Activated CD8-positive, alpha-beta memory T cell treated with anti-CD3 and anti-CD28 coated beads, Interleukin-2, amount 50 U/mL, for 1 hour (primary cell): ENCODE measurements around the gene CD99L2.
A peak's percentile ranks its signal among the peaks of the same experiment; 100 is the strongest.

Experiments
- DNase-seq: peaks from one replicate; pipeline ENCODE4 v3.0.0-alpha.2; 2020; ENCODE audit errors: extremely low read depth

CD99L2 gene

DNA sequence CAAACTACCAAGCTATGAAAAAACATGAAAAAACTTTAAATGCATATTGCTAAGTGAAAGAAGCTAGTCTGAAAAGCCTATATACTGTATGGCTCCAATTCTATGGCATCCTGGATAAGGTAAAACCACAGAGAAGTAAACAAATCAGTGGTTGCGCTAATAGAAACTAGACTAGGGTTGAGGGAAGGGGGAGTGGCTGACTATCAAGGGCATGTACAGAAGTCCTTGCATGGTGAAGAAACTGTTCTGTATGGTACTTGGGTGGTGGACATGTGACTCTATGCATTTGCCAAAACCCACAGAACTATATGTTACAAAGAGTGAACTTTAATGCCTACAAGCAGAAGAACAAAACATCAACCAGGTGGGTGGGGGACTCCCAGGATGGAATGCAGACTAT is 108.4 kb downstream of the CD99L2 start:
- DNase-seq, result no peak

DNA sequence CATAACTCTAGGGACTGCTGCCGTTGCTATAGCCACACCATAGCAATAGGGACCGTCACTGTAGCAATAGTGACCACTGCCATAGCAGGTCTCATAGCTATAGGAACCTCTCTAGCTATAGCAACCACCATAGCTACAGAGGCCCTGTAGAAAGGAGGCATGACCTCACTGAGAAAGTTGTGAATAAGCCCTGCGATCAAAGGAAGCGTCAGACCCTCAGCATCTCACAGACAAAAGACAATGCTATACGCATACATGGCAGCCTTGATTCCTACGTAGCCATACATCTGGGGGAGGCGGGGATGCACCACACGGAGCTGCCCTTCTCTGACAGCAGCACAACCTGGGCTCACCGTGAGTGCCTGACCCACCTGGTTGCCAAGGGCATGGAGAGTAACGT is 116.8 kb downstream of the CD99L2 start:
- no peak for DNase-seq

DNA sequence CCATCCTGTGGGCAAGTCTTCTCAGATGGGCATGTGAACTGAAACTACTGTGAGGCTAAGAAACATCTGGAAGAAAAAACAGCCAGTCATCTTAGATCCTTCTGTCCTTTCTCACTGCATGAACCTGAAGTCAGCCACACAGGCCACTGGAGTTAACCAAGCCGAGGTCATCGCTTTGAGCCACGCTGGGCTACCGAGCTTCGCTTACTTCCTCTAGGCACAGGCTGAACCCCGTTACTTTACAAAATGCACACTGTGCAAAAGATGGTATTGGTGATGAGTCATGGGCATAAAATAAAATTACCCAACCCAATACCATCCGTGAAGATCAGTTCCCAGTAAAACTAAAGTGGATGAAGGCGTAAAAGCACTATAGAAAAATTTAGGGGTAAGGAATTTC is 119.1 kb downstream of the CD99L2 start:
- no peak for DNase-seq

DNA sequence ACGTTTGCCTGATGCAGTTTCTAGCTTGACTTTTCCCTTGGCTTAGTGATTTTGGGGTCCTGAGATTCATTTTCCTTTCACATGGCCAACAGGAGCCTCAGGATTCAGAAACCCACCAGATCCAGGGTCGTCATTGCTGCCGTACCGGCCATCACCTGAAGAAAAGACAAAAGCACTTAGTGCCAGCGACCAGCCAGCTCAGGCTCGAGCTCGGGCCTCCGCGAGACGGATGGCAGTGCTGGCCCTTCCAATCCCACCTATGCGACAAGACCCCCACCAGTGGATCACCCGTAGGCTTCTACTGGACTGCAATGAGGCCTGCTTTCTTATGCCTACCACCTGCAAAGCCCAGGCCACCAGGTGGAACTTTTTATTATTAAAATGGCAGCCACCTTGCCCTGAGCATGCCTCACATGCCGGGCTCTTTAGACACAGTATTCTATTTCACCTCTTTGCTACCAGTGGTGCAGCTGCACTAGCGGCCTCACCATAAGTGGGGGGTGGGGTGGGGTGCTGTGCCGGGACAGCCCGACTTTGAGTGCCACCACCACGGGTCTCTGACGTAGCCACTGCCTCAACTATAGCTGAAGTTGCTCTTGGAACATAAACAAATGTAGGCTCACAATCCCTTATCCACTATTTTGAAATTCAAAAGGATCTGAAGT is 121.0 kb downstream of the CD99L2 start:
- no peak for DNase-seq

DNA sequence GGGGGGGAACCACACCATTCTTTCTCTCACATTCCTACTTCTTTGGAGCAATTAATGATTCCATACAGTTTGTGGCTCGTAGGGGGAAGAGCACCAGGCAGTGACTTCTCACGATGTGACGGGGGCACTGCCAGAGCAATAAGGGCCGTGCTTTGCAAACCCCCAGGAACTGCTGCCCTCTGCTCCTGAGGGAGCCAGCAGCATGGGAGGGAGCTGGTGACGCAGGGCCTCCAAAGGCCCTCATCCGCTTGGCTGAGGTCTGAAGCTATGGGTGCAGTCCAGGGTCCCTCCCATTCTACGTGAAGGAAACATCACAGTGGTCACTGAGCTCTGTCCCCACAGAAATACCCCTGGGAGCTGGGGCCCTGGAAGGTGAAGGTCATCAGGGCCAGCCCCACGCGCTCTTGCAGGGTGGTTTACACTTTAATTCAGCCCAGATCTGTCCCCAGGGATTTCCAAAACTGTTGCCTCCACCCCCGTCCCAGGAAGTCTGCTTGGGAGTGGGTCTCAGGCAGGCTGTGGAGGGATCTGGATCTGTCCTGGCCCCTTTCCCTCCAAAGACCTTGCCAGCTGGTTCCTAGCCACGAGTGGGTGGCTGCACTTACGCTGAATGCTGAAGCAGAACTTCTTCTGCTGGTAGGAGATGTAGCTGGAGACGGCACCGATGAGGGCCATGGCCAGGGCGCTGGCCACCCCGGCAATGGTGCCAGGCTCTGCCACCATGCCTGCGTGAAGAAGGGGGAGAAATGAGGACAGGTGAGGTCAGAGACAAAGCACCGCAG is 122.7 kb downstream of the CD99L2 start:
- DNase-seq, result no peak

DNA sequence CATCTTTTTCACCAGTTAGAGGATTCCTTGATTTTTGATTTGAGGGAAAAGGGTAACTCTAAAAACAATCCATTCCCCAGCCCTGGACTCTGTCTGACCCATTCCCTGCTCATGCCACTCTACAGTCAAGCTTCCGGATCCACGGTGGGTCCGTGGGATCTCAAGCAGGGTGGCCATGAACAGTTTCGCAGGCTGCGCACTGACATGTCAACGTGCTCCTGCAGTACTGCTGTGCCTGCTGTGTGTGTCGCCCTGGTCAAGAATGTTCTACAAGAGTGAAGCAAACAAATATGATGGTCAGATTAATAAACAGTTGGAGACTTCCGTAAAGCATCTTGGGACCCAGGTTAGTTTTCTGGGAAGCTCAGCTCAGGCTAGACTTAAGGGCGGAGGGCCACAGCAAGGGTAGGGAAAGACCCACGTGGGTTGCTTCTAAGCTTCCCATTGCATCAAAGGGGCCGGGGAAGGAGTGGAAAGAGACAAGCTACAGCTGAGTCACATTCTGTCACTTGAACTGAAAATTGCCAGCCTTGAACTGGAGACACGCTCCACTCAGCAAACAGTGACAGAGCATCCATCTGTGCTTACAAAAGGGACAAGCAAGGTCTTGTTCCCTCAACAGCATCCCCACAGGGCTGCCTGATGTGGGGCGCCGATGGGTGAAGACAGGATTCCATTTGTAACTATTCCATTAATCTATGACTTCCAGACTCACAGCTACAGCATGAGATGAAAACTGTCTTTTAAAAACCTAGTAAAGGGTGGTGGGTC is 123.5 kb downstream of the CD99L2 start:
- DNase-seq, result no peak

DNA sequence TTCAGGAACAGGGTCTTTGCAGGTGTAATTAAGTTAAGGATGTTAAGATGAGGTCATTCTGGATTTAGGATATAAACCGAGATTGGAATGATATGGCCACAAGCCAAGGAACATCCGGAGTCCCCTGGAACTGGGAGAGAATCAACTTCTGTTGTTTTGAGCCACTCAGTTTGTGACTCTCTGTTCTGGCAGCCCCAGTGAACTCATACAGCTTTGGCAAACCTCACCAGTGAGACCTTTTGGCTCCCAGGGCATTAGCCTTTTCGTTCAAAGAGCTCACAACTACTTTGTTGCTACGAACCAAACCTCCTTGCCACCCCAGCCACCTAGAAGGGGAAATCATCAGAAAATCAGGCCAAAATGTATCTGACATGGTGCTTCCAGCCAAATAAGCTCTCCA is 124.8 kb downstream of the CD99L2 start:
- DNase-seq, result no peak

DNA sequence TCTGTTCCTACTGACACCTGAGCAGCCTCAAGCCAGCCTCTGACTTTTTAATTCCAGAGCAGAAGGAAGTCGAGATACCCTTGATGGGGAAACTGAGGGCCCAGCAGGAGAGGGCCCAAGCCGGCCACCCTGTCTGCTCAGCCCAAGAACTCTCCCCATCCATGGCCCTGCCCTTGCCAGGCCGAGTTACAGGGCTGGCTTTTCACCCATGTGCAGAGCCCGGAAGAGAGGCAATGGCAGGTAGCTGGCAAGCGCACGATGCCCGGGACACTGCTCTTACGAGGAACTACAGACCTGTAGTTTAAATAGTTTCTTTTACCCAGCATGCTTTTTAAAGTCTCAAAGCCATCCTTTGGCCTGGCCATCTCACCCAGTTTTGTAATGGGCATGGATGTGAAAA is 125.4 kb downstream of the CD99L2 start:
- DNase-seq, result no peak

DNA sequence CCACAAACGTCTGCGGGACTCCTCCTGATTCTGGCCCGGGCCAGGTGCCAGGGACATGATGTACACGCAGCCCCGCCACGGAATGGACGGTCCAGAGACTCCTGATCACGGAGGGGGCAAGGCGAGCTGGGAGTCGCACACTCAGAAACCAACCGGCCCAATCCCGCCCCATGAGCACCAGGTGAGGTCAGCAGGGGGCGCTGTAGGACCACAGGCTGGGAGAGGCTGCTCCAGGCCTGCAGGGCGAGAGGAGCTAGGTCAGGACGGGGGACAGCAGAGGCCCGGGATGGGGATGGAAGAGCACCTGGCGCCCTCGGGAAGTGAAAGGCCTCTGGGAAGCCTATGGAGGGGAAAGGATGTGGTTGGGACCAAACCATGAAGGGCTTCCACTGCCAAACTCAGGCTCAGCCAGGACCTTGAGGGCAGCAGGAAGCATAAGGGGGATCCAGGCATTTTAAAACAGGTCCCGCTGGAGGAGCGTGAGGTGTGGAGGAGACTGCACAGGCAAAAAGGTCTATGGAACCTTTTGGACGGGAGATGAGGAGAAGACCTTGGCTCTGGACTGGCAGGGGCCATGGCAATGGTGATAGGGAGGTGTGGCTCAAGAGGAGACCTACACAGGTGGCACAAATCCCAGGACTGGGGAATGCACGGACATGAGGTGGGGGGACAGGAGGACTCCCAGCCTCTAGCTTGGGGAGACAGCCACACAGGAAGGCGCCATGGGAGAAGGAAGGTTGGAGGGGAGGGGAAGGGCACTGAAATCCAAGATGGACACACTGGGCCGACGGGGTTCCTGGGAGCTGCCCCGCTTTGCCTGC is 126.1 kb downstream of the CD99L2 start:
- peak; percentile 33 for DNase-seq

DNA sequence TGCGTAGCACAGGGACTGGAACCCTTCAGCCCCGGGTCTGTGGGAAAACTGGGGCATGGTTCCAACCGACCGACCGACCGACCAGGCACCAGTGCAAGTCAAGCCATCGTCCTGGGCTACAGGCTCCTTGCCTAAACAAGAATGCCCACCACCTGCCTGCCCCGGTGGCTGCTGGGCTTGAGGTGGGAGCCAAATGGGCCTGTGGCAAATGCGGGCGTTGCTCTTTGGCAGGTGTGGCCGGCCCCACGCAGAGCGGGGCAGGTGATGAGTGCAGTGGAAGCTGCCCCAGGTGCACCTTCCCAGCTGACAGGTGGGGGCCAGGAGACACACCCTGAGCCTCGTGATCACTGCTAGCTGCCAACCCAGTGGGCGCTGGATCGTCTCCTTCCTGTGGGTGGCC is 127.4 kb downstream of the CD99L2 start:
- DNase-seq, result no peak

DNA sequence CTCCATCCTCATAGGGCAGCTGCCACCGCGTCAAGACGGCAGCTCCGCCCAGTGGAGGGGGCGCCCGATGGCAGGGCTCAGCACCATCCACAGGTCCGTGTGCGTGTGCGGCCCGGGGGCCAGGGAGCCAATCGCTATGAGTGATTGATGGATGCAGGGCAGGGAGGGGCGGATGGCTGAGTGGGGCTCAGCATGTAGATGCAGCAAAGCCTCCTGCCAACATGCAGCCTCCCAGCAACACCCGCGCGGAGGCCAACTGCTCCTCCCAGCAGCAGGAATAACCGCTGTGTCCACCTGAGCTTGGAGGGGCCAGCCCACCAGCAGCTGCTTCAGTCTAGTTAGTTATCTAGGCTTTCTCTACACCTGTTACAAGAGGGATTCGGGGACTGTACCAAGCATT is 127.8 kb downstream of the CD99L2 start:
- DNase-seq, result no peak

DNA sequence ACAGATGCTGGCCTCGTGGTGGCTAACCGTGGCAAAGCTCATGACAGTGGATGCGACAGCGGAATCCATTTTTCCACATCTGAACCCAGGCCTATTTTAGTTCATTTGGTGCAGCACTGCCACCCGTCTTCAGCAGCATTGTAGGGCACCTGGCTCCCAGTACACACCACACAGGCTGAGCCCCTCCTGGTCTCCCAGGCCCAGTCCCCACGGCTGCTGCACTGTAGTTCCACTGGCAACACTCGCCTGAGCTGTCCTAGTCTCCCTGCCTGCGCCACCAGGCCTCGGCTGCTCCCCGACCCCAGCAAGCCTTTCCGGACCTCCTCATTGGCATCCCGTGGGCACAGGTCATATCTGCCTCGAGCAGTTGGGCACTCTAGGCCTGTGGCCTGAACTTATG is 129.1 kb downstream of the CD99L2 start:
- no peak for DNase-seq

DNA sequence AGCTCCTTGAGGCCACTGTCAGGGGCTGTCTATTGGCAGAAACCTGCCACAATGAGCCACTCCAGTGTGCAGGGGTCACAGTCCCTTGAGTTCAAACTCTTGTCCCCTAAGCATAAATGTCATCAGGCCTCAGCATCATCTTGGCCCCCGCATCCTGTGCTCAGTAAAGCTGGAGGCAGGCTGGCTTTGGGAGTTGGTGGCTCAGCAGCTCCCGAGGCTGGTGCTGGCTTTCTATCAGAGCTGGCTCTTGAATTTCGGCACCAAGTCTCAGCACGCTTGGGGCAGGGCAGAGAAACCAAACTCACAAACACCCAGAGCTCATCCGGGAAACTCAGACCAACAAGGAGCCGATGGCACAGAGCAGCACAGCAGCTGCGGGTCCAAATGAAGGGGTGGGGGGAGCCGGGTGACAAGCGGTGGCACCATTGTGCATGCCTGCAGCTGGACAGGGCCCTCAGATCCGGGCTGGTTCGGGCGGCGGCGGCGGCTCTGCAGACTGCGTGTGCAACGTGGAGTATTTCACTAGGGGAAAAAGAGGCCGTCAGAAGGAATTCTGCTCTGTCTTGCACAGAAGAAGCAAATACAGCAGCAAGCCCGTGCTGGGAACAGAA is 129.8 kb downstream of the CD99L2 start:
- no peak for DNase-seq

DNA sequence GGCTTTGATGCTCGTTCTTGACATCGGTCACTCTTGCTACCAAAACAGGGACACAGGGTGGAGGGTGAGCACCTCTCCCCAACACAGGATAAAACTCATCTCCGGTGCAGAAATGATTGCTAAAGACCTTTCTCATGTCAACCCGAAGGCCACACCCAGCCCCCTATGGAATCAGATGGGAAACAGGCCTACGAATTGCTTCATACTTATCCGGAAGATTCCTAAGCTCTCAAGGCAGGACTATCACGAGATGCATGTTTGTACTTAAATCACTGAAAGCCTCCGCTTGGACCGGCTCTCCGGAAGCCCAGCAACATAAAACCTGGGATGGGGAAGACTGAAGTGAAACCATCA is 130.4 kb downstream of the CD99L2 start:
- no peak for DNase-seq

DNA sequence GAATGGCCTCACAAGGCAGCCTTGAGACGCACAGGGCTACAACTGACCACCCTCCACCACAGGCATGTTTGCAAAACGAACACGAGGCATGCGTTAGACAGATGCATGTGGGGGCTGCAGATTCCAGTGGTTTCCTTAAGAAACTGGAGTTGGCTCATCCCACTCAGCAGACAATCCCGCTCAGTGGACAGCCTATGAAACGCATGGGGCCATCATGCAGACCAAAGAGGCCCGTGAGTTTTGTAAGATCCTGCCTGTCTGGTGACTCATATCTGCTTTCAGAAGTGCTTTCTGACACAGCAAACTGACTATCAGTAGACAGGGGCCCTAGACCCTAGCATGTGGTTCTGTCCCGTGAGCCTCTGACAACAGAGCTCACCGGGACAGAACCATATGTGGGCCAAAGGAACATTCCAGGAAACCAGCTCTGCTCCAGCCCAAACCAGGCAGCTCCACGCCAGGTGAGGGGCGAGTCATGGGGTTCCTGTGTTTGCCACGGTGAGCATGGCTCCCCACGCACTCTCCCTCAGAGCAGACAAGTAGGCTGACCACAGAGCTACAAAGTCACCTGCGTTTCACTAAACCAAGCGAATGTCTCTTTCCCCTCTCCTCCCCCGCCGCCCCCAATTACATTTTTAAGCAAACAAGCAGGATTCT is 130.9 kb downstream of the CD99L2 start:
- no peak for DNase-seq

DNA sequence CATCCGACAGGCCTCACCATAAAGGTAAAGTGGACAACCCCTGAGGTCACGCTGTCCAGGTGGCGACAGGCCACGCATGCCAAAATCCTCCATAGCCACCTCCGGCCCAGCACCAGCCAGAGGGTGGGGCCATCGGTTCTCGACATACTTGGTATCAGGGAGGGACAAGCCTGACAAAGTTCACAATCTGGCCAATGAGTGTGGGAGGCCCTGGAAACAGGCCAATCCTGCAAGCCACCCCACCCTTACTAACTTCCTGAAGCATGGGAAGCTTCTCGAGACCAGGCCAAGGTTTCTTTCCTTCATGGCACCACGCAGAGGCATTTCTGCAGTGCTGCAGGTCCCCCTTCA is 131.4 kb downstream of the CD99L2 start:
- no peak for DNase-seq

DNA sequence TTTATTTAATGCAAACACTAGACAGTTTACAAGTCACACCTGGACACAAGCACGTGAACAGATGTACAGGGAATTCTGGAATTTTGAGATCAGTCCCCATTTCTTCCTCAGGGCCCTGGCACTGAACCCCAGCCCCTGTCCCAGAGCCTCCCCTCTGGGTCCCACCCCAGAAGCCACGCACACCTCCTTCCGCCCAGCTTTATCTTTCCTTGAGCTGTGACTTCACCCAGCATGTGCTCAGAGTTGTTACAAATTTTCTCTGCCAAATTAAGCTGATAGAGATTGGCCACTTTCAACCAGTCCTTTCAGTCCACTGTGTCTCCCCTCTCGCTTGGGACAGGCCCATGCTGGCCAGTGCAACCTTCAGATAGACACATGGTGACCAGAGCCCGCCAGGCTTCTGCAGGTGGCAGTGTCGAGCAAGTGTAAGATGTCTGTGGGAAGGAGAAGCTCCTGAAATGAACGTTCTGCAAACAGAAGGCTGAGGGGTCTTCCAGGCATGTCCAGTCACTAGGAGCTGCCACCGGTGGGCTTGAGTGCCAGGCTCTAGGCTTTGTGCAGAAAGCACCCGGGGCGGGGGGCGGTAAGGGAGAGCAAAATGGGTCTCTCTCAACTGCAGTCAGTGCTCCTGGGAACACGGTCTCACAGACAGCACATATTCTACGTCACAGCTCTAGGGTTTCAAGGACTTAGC is 132.0 kb downstream of the CD99L2 start:
- no peak for DNase-seq

DNA sequence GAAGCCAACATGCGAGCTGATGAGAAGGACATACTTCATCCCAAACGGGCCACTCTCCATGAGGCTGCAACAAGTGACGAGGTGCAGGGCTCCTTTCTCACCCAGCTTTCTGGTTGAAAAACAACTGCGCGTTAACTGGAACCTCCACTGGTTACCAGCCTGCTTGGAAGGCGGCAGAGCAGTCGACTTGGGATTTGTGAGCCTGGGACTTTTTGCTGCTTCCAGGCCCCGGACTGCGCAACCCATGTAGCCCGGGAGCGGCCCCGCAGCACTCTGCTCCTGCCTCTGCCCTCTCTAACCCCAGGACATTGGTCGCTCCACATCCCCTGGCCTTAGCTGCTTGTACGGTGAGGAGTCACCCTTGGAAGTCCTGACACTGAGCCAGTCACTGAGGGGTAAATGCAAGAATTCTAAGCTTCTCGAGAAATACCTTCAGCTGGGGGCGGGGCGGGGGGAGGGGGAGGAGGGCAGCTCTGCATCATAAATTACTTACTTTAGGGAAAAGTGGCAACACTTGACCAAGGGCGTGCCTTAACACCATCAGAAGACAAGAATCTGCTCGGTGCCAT is 132.6 kb downstream of the CD99L2 start:
- DNase-seq, result no peak

DNA sequence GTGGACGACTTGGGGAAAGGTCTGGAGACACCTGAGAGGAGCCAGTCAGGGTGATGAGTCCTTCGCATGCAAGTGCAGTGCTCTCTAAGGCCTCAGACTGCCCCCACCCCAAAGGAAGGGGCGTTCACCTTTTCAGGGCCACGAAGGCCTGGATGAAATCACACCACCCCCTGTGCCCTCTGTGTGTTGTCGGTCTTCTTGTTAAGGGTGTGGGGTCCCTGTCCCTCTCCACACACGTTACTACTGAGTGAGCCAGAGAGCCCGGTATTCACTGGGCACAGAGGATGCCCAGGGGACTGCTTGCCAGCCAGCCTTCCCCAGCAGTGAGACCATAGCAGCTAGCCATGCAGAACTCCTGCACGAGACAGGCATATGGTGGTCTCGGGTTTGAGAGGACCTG is 133.2 kb downstream of the CD99L2 start:
- DNase-seq, result no peak

DNA sequence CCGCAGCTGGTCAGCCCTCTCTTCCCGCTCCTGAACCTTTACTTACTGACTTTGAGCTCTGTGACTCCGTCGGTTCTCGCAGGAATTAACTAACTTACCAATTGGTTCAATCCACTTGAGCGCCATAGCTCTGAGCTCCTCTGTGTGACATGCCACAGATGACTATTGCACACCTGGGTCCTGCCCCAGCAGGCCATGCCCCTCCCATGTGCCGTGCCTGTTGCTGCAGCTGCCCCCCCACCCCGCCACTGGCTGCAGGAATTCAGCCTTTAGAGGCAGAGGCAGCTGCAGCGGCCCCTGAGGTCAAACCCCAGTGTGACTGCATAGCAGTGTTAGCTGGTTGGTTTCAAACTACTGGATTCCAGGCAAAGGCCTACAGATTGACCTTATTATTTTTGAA is 134.7 kb downstream of the CD99L2 start:
- no peak for DNase-seq
